GM15510 (cell line): ENCODE data around the gene EXOSC10.
A peak's percentile ranks its signal among the peaks of the same experiment; 100 is the strongest.

ENCODE experiments used
- POLR2A ChIP-seq: IDR thresholded peaks from 3 replicates; pipeline ENCODE4 v1.6.1; 2011; ENCODE audit warnings: borderline replicate concordance; ENCODE audit not compliant: insufficient read length; ENCODE audit errors: extremely low read depth

The EXOSC10 gene

DNA sequence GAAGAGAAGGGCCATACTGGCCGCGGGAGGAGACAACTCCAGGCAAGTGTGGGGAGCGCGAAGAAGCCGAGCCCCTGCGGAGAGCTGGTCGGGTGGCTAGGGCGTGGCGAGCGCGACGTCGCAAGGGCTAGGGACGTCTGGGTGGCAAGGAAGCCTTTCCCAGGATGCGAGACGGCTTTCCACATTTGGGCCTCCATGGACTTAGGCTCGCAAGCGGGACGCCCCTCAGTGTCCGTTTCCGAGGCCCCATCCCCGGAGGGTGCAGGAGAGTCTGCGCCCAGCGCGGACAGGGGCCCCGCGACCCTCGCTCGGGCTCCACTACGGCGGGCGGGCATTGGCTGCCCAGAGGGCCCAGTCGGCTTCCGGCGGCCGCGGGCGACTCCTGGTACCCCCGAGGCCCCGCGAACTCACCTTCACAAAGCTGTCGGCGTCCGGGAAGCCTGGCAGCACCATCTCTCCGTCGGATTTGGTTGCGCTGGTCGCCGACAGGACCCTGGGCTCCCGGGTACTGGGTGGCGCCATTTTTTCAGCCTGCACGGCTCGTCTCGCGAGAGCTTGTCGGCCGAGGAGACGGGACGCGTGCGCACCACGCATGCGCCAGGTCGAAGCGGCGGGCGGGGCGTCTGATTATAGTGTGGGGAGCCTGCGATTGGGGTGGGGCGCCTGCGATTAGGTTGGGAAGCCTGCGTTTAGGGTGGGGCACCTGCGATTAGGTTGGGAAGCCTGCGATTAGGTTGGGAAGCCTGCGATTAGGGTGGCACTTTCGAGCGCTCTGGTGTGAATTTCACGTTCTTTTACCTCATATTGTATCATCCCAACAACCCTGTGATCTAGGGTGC, at the start of gene EXOSC10:
TSS of gene EXOSC10 (minus strand) at position 560 of the 839 bp plus-strand sequence. CDS start at position 522, 38 bp downstream.
- peak; percentile 79 for TF ChIP-seq POLR2A

DNA sequence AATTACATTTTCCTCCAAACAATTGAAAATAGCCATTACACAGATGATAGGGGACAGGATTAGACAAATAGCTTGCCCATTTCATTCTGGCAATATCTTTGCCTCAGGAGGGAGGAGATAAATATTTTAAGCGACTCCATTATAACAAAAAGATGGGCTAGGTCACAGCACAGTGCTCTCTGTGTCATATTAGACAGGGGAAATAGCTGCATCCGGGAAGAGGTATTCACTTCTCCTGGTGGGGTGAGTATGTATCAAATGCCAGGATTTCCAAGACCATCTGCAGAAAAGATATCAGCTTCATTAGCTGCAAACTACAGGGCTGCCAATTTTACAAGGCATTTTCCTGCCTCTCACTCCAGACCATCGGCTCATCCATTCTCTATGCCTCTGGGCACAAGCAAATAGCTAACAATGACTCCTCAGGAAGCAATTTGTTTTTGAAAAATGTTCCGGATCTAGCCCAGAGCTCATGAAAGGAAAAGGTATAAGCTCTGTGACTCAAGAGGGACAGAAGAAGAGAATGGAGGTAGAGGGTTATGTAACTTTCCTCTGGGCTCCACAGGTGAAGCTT, 47.6 kb upstream of the EXOSC10 start:
- no peak for TF ChIP-seq POLR2A

DNA sequence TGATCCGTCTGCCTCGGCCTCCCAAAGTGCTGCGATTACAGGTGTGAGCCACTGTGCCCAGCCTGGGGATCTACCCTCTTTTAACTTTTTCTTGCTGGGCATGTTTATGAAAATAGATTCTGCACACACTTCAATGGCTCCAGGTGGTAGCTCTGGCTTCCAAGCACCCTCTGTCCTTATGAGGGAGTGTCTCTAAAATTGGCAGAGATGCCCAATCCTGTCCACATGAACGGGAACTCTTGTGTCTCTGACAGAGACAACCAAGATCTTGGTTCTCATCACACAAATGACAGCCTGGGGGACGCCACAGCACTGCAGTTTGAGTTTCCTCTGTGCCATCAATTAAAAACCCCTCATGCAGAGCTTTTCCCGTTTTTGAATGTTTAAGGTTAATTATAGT, 46.1 kb upstream of the EXOSC10 start:
- TF ChIP-seq POLR2A, result no peak

DNA sequence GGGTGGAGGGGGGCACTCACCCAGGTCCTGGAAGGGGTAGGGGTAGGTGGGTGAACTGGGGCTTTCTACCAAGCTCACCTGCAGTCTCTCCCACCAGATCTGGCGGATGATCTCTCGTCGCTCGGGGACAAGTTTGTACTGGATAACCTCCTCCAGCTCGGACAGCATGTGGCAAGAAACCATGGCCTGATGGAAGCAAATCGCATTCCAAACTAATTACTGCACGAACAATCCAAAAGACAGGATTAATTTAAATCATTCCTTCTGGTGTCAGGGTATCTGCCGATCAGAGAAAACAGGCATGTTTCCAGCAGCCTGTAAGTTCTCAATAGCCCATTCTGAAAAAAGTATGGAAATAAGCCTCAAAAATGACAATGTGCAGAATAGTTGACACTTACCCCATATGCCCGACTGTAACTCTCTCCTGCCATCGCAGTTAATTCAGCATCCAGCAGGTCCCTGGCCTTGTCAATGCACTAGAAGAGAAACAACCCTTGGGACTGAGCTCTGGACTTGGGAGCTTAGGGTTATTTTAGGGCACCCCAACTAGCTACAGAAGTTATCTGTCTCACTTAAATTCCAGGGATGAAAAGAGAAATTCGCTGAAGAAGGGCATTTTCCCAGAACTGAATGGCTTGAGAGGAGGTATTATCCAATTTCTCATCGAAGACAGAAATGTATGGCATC, 45.0 kb upstream of the EXOSC10 start:
- TF ChIP-seq POLR2A, result no peak

DNA sequence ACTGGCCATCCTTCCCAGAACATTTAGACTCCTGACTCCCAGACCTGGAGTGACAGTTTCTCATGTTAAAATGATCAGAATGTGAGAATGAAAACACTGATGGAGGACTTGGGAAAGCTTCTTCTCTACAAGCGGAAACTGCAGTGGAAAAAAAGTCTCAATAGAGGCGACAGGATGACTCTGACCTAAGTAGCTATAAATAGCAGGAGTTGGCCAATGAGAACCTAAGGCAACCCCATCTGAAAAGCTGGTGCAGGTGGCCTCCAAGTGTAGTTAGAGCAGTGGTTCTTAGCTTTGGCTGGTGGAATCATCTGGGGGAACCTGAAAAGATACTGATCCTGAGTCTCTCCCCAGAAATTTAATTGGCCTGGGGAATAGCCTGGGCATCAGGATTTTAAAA, 44.2 kb upstream of the EXOSC10 start:
- no peak for TF ChIP-seq POLR2A

DNA sequence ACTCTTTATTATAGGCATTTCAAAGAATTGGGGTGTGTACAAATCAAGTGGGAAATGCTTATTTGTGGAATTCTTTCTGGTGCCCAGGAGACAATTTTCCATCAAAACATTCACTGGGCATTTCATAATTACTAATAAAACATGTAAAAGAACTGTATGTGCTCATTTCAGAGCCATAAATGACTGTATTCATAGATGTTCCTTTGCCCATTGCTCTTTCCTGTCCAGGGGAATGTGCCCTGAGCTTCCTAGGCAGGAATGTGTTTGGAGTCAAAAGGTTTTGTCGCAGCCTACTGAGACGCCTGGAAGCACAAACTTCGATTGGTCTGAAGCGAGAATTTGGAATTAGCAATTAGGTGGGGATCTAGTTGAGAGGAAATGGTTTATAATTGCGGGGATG, 43.7 kb upstream of the EXOSC10 start:
- no peak for TF ChIP-seq POLR2A

DNA sequence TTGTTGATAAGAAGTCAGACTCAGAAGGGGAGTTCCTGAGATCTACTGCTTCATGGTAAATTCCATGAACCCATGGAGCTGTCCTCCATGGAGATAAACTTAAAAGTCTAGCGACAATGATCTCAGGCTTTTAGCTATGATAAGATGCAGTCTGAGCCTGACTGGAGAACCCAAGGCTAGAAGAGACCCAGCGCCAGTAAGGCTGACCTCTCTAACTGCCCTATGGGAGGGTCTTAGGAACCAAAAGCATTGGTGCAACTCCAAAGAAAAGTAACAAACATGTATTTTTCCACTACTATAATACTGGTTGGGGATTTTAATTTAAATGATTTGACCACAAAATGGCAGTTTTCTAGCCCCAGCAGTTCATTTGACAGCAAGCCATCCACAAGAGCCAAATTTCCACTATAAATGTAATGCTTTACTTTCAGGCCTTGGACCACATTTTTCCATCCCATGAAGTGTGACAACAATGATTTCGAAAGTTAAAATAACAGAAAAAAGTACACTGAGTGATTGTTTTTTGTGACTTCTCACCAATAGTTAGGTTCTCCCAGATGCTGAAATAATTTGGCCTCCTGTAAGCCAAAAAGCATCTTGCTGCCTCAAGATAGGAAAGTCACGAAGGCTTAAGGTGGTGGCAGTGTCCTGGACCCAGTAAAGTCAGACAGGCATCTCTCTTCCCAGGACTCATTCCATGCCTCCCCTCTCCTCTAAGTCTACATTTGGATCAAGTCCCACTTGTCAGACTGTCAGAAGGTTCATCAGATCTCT, 43.1 kb upstream of the EXOSC10 start:
- TF ChIP-seq POLR2A, result no peak

DNA sequence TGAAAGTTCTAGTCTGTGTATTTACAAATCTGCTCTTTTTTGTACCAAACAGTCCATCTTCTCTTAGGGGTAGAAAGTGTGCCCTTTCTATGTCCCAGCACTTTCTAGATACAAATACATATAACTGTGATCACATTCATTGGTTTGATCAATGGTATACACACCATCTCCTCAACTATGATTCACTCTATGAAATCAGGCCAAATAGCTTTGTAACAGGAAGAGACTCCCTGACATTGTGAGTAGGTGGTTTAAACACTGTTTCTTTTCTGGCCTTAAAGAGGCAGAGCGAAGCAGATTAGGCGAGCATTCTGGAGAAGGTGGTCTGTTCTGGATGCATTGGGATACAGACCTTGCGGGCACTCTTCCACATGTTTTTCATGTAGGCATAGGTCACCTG, 39.3 kb upstream of the EXOSC10 start:
- TF ChIP-seq POLR2A, result no peak

DNA sequence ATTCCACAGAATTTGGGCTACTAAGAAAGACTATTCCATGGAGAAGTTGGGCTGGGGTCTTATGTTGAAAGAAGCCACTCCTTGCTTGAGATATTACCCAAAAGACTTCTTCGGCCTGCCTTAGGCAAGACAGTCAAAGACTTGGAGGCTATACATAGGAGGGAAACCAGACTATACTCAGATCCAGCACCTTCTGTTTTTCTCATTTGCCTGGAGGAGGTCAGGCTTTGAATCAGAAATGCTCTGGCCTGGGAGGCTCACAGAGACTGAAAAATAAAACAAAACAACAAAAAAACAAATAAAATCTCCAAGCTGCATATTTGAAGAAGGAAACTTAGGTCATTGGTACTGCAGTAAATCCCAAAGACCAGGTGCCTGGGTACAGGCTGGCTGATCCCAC, 38.4 kb upstream of the EXOSC10 start:
- no peak for TF ChIP-seq POLR2A

DNA sequence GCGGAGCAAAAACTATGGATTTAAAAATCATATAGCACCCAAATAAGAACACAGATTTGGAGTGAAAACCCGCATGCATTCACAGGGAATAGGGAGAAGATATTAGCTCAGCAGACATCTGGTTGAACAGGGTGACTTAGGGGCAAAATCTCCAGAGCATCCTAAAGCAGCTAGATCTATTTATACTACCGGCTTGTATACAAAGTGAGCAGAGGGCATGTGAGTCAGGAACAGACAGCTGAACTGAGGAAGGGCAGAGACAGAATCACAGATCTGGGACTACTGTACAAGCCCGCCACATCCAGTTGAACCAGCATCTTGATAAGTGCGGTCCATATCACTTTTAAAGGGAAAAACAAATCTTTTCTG, 35.2 kb upstream of the EXOSC10 start:
- no peak for TF ChIP-seq POLR2A

DNA sequence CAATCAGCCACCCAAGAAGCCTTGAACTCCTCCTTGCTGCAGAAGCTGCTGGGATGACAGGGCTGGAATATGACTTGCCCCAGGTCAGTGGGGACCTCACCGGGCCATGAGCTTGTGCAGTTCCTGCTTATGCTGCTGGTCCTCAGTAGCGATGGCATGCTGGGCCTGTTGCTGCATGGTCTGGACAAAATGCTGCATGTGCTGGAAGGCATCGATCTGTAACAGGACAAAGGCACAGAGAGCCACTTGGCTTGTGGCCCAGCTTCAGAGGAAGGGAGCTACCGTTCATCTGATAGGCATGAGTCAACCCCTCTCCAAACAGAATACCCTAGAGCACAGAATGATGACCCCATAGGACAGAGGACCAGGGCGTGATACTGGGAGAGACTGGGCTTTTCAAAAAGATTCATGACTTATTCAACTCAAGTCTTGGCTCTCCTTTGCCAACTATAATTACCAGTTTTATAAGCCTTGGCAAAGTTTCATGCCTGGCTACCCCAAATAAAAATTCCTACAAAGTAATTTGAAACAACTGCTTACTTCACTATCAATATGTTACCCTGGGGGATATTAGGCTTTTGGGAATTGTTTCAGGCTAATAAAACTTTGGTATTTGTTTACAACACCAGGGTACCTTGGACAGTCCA, 34.7 kb upstream of the EXOSC10 start:
- no peak for TF ChIP-seq POLR2A

DNA sequence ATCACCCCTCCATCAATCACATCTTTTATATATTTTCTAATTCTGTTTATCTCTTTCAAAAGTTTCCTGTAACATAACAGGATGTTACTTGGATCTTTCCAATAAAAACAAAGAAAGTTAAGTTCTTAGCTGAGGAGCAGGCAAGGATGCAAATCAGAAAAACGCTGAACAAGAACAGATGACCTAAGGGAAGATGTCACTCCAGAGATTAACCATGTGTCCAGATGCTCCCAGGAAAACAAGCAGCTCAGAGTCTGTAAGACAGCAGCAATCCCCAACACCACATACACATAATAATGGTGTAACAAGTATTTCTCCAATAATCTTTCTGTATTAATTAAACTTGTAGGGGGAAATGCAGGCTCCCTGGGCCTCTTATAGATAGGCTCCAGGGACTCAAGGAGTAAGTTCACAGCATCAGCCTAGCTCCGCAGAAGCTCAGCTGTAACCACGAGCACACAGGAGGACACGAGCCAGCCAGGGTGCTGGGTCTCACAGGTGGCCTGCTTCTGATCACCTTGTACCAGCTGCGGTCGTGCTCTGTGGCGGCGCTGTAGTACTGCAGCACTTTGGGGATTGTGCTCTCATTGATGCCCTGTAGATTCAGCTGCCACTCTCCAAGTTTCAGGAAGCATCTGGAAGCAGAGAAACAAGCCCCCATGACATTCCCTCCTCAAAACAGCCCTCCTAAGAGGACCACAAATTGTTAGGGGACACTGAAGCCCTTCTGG, 33.1 kb upstream of the EXOSC10 start:
- TF ChIP-seq POLR2A, result no peak

DNA sequence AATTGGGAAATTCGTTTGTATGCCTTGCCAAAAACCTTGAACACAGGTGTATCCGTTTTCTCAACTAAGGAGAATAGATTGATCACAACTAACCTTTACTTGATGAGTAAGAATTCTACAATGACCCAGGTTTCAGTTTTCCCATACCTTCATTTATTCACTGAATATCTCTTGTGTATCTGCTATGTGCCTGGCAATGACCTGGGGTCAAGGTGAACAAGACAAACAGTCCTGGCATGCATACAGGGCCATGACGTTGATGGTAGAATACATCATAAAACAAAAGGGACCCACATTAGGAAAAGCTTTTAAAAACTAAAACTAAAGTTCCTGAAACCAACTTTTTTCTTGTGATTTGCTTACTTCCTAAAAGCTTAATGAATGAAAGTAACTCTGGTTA, 32.1 kb upstream of the EXOSC10 start:
- no peak for TF ChIP-seq POLR2A

DNA sequence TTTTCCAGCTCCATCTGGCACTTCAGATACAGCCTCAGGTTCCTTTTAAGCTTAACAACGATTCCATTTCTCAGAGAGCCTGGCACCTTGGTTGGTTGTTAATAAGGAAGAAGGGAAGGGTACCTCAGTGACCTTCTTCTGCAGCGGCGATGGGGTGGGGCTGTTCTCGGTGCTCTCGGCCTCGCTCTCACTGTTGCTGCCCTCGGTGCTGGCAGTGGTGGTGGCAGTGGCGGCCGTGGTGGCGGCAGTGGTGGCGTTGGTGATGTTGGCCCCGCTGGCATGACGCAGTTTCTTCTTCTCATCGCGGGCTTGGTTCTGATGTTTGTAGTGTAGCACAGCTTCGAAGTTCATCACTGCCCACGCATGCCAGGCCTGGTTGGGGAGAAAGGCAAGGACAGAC, 30.7 kb upstream of the EXOSC10 start:
- TF ChIP-seq POLR2A, result no peak

DNA sequence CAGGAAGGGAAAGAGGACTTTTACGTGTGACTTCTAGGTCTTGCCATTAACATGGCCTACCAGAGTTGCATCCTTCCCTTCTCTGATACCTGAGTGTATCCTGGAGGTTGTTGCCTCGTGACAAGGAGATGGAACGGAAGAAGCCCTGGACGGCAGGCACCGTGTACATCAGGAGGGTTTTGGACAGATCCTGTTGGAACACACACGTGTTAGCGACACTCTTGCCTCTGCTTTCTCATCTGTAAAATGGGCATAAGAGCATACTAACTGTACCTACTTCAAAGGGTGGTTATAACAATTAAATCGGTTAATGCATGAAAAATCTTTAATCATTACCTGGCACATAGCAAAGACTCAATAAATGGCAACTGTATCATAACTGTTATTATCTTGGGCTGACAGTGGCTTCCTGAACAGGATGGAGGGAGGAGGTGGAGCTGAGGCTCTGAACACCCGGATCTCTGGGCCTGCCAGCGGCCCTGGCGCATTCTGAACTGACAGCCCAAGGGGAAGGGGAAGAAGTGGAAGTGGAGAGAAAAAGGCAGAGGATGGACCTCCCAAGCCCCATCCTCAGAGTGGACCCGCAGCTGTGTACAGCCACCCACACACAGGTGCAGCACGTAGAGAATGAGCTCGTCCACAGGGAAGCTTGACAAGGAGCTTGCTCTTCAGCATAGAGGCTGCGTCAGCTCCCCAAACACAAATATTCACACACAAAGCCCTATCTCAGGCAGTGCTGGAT, 30.2 kb upstream of the EXOSC10 start:
- TF ChIP-seq POLR2A, result no peak
